DOHH2 (cell line): Measurements from ENCODE around the gene AP2M1.

ENCODE experiments used
- CTCF ChIP-seq: fragments of 200-600 bp; sonication (generic); IDR thresholded peaks from one replicate; pipeline ENCODE4 v1.5.1; 2014; ENCODE audit warnings: antibody characterized with exemption, mild to moderate bottlenecking, low read depth, low read length; ENCODE audit not compliant: poor library complexity, severe bottlenecking
- EZH2phosphoT487 ChIP-seq: fragments of 200-600 bp; sonication (generic); IDR thresholded peaks from 2 replicates; pipeline ENCODE4 v1.6.1; 2017; ENCODE audit warnings: borderline replicate concordance, mild to moderate bottlenecking, antibody characterized with exemption, low read length, moderate library complexity, mixed read lengths

- TF ChIP-seq CTCF (no peak), EZH2phosphoT487 (no peak)
These were observed 2.0 kb downstream of the AP2M1 start for GRCh38 chr3:184176377-184177330.
